Endothelial cell (in vitro differentiated cells): ENCODE measurements around the gene SYNGR1. TPM values are rescaled to one million over a fixed set of nuclear protein-coding genes. Genes with fewer than 3 reads are reported as not detected.

Experiments used
- DNase-seq: peaks from one replicate; pipeline ENCODE4 v3.0.0; 2021; ENCODE audit warnings: low spot score
- H3K27ac Mint-ChIP-seq: one replicate; pipeline ENCODE4 v1.8.0; 2021; ENCODE audit warnings: mixed read lengths, inconsistent platforms; ENCODE audit not compliant: unreplicated experiment
- H3K27me3 Mint-ChIP-seq: one replicate; pipeline ENCODE4 v1.8.0; 2021; ENCODE audit warnings: mild to moderate bottlenecking, moderate library complexity, mixed read lengths, inconsistent platforms; ENCODE audit not compliant: unreplicated experiment
- H3K36me3 Mint-ChIP-seq: one replicate; pipeline ENCODE4 v1.8.0; 2021; ENCODE audit warnings: mild to moderate bottlenecking, low read depth, mixed read lengths, inconsistent platforms; ENCODE audit not compliant: unreplicated experiment
- H3K4me1 Mint-ChIP-seq: one replicate; pipeline ENCODE4 v1.8.0; 2021; ENCODE audit warnings: mild to moderate bottlenecking, mixed read lengths, inconsistent platforms; ENCODE audit not compliant: unreplicated experiment
- H3K4me3 Mint-ChIP-seq: one replicate; pipeline ENCODE4 v1.8.0; 2021; ENCODE audit warnings: mild to moderate bottlenecking, mixed read lengths, inconsistent platforms; ENCODE audit not compliant: unreplicated experiment
- H3K9me3 Mint-ChIP-seq: one replicate; pipeline ENCODE4 v1.8.0; 2021; ENCODE audit warnings: mixed read lengths, inconsistent platforms; ENCODE audit not compliant: unreplicated experiment
- total RNA-seq: library from RNA; stranded (reverse); fragmentation: NEBNext Ultra II Directional; extraction: Animal tissue kit (Norgen Biotek cat#: 25700); gene quantifications from one replicate; pipeline ENCODE4 v1.2.1, GENCODE V29; 2021; ENCODE audit not compliant: unreplicated experiment
- TF ChIP-seq, protein P1 (sequence below): fragments of 200-600 bp; sonication (generic); IDR thresholded peaks from one replicate; pipeline ENCODE4 v1.5.0; 2021; ENCODE audit warnings: antibody characterized with exemption; ENCODE audit not compliant: unreplicated experiment

SYNGR1 gene
- total RNA-seq, 1 donor from 2014 or later = 2.9 TPM

DNA sequence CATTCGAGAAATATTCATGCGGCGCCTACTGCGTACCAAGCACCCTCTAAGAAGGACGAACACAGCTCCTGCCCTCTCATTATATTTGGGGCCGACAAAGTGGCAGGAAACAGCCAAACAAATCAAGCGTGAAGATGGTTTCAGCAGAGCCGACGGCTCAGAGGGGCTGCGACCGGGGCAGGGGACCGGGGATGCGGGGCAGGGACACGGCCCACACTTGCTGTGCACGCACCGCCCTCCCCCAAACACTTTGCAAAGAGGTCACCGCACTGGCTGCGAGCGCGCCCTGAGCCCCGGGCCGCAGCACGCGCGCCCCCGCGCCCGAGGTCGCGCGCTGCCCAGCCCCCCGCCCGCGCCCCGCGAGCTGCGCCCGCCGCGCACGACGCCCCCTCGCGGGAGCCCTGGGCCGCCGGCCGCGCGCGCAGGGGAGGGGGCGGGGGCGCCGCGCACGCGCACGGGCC is 255 bp upstream of the SYNGR1 start:
- Mint-ChIP-seq H3K4me3 (peak overlapping the region; percentile 90), H3K4me1 (peaks cover 7% of the 10 kb centered on the region), H3K9me3 (no peaks in the 10 kb centered on the region), H3K27me3 (no peaks in the 10 kb centered on the region), H3K36me3 (no peaks in the 10 kb centered on the region), H3K27ac (no peak overlapping the region)
- TF ChIP-seq, protein P1, sequence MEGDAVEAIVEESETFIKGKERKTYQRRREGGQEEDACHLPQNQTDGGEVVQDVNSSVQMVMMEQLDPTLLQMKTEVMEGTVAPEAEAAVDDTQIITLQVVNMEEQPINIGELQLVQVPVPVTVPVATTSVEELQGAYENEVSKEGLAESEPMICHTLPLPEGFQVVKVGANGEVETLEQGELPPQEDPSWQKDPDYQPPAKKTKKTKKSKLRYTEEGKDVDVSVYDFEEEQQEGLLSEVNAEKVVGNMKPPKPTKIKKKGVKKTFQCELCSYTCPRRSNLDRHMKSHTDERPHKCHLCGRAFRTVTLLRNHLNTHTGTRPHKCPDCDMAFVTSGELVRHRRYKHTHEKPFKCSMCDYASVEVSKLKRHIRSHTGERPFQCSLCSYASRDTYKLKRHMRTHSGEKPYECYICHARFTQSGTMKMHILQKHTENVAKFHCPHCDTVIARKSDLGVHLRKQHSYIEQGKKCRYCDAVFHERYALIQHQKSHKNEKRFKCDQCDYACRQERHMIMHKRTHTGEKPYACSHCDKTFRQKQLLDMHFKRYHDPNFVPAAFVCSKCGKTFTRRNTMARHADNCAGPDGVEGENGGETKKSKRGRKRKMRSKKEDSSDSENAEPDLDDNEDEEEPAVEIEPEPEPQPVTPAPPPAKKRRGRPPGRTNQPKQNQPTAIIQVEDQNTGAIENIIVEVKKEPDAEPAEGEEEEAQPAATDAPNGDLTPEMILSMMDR = no peak
- DNase-seq = peak; percentile 26

DNA sequence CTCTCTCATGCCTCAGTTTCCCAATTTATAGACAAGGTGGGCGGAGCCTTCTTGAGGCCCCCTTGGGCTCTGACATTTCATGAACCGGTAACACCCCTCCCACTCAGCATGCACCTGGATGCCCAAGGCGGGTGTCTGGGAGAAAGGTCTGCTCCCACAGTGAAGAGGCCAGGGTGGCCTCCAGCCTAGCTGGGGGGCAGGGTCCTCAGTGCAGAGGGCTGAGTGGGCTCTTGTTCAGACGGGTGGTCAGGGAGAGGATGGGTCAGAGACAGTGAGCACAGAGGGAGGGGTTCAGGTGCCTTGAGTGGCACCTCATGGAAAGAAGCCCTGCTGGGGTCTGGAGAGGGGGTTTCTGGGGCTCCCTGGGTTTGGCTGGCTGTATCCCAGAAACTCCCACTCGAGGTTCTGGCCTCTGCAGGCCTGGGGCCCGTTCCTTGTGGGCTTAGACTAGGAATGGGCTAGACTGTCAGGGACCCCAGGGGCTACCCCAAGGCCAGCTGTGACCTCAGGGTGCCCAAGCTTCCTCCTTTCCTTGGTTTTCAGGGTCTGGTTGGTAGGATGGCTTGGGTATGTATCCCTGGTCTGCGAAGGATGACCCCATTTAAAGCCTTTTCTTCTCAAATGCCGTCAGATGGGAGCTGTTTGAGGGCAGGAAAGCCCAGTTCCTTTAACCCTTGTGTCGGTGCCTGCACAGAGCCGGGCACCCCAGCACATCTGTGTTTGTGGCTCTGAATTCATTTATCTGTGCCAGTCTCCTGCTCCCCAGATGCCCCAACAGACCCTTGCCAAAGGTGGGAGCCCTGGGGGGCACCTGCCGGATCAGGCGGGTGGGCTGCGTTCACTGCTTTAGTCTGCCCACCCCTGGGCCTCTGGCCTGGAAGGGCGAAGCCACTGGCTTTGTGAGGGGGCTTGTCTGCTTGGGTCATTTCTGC is 1.2 kb downstream of the SYNGR1 start:
- no peak for DNase-seq
- Mint-ChIP-seq H3K4me3 (peak overlapping the region; percentile 90), H3K27me3 (peaks cover 2% of the 10 kb centered on the region), H3K4me1 (peaks cover 7% of the 10 kb centered on the region), H3K9me3 (no peaks in the 10 kb centered on the region), H3K27ac (no peak overlapping the region), H3K36me3 (no peaks in the 10 kb centered on the region)
- TF ChIP-seq, protein P1 = no peak

DNA sequence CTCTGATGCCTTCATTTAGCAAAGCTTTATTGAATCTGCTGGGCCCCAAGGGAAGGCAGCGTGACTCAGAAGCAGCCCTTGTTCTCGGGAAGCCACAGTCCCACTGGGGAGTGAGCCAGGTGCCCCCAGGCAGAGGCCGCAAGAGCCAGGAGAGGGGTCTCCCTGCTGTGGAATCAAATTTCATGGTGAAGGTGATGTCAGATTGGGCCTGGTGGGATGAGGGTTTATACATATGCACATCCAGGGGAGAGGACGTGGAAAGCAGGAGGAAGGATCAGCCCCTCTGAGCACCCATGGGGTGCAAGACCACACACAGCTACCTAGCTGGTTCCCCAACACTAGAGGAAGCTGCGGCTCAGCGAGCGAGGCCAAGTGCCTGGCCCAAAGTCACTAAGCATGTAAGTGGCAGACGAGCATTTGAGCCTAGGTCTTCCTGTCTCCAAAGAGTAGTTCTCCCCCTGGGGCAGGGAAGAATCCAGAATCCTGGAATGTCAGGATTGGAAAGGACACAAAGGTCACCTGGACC is 2.0 kb downstream of the SYNGR1 start:
- no peaks in the 10 kb centered on the region for H3K36me3 Mint-ChIP-seq

DNA sequence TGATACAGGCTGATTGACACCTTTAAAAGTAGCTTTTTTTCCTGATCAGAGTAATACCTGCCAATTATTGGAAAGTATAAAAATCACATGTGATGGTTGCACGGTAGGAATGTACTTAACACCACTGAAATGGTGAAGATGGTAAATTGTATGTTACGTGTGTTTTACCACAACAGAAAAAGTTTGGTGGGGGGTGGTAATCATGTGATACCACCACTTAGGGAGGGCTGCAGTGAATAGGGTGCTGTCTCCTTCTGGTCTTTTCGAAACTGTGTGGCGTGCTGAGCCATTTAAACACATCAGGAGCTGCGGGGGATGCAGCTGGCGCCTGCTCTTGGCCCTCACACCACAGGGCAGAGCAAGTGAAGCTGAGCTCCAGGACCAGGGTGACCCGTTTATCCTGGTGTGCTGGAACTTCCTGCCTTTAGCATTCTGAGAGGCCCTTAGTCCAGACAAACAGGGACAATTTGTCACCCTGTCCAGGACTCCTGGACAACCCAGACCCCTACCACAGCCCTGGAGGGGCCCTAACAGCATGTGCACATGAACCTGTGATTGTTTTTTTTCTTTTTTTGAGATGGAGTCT is 2.6 kb downstream of the SYNGR1 start:
- Mint-ChIP-seq H3K27ac (no peak overlapping the region), H3K36me3 (no peaks in the 10 kb centered on the region), H3K9me3 (no peaks in the 10 kb centered on the region), H3K27me3 (peaks cover 2% of the 10 kb centered on the region), H3K4me1 (peaks cover 7% of the 10 kb centered on the region), H3K4me3 (no peak overlapping the region)
- TF ChIP-seq, protein P1 = no peak
- no peak for DNase-seq

More for the DNA sequence above, 2.0 kb downstream of the SYNGR1 start:
- Mint-ChIP-seq H3K9me3 (no peaks in the 10 kb centered on the region), H3K4me3 (no peak overlapping the region), H3K4me1 (peaks cover 7% of the 10 kb centered on the region), H3K27me3 (peaks cover 2% of the 10 kb centered on the region), H3K27ac (no peak overlapping the region)
- no peak for DNase-seq
- TF ChIP-seq, protein P1 = no peak
